Adipose tissue (tissue), 3 donors: ENCODE data around the gene PLXDC2. TPM values are rescaled to one million over a fixed set of nuclear protein-coding genes. Genes with fewer than 3 reads are reported as not detected.

ENCODE experiments used
- H3K27ac ChIP-seq: one replicate; pipeline ENCODE4 v1.5.1; 2013; ENCODE audit warnings: low read depth, low read length
- WGBS, 3 donors: extraction: QIAGEN DNeasy Blood & Tissue Kit; methylation state at CpG; one replicate each; pipeline ENCODE4 v1.1.7; 2013; 5-methylcytosine and 5-hydroxymethylcytosine counted together
- polyA plus RNA-seq, 3 donors: library from polyadenylated mRNA; stranded (reverse); fragments of 200-250 nt; gene quantifications; one replicate each; pipeline ENCODE4 v1.2.3, GENCODE V29; 2013
- donor health status: healthy with polysubstance abuse.
- donor health status: Bipolar disorder and iron deficiency.
- donor health status: healthy.

Gene PLXDC2
- polyA plus RNA-seq, 3 donors, result 1.5 to 10.6 (median 7.7) TPM

DNA sequence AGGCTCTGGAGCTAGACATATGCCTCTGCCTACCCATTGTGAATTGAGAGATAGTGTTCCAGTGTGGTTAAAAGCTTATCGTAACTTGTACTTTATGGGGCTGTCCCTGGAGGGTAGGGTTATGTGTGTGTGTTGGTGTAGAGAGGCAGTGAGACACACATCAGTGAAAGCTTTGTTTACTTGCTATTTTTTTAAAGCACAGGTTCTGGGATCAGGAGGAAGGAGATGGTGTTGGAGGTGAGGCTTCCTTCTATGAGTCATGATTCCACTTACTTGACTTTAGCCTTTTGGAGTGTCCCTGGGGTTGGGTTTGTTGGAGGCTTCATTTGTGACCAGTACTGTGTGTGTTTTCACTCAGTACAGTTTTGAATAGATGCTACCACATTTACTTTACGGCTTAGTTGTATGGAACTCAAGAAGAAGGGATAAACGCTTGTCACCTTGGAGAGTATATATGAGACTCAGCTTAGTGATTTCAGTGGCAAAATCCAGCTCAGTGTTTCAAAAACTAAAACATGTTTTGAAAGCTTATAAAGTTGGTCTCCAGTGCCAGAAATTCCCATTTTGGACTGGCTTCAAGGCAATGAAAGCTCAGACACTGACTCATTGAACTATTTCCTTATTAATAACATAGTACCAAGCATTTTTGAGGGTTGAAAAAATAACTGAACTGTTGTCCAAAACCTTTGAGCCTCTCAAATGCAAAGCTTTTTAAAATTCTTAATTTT is 106.2 kb downstream of the PLXDC2 start:
- H3K27ac ChIP-seq, result no peak overlapping the region
- WGBS, 3 donors, result 38 to 73% (median 63%) methylated on average over 3 of the region's 3 CpGs

GRCh38 chr10:19925064-19925463 is 108.8 kb downstream of the PLXDC2 start:
- H3K27ac ChIP-seq, result no peak overlapping the region
- 70 to 90% (median 79%) methylated on average over 4 of the region's 4 CpGs for WGBS, 3 donors

DNA sequence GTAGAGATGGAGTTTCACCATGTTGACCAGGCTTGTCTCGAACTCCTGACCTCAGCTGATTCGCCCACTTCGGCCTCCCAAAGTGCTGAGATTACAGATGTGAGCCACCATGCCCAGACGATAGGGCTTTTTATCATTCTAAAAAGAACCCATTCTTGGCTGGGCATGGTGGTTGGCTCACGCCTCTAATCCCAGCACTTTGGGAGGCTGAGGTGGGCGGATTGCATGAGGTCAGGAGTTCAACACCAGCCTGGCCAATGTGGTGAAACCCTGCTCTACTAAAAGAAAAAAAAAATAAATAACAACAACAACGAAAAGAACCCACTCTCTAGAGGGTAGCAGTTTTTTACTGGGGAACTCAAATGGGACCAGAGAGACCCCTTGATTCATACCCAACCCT is 112.7 kb downstream of the PLXDC2 start:
- H3K27ac ChIP-seq, result no peak overlapping the region
- WGBS, 3 donors, result 83 to 85% (median 83%) methylated on average over 7 of the region's 7 CpGs

DNA sequence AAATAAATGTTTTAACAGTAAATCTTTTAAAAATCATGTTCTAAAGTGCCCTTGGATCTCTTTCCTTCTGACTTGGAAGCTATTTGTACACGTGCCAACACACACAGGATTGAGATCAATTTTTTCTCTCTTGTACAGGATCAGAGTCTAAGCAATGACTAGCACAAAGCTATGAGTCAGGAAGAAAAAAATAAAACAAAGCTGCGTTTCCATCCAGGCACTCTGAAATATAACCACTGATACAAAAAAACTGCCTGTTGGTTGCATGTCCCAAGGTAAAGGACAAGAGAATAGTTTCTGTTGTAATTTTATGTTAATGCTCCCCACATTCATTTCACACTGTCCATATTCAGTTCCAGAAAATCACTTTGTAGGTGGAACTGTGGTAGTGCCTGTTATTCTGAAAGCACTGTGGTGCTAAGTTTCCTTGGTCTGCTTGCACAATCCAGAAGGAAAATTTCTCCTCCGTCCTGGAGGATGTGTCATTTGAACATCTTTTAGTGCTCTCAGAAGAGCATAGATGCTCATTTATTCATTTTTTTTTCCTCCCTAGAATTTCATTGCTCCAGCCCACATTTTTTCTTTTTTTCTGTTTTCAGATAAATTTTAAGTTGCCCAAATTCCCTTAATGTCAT is 113.4 kb downstream of the PLXDC2 start:
- no peak overlapping the region for H3K27ac ChIP-seq
- 24 to 30% (median 27%) methylated on average over 3 of the region's 3 CpGs for WGBS, 3 donors

DNA sequence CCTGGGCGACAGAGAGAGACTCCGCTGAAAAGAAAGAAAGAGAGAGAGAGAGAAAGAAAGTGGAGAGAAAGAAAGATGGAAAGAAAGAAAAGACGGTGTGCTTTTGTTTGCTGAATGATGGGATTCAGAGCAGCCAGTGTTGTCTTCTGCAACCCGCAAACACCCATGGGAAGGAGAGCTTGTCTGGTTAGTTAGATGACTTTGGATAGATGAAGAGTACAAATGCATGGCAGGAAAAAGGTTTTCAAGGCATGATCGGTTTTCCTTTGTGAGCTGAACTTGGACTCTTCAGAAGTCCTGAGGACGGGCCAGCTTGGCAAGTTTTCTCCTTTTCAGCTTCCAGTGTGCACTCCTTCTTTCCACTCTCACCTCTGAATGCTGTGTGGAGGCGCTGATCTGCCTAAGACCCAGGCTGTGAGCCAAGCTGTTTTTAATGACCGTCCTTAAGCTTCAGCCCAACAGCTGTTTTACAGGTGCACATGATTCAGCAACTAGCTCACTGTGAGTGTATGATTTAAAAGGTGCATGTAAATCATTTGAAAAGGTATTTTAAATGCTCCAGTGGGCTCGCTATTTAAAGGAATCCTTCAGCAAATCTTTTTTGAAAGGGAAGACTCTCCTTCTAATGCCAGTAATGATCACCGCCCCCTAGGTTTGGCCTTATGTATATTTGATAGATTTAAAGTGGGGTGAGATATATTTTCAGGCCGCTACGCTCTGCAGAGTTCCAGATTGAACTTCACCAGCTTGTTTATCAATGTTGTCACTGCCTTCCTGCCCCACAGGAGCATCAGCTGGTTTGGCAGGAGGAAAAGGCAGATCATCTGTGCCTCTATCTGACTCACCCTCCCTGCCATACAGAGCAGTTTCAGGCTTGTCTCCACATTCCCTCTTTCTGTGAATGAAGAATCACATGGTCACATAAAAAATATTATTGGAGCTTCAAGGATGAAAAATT is 115.0 kb downstream of the PLXDC2 start:
- WGBS, 3 donors, result 52 to 58% (median 53%) methylated on average over 12 of the region's 12 CpGs
- no peak overlapping the region for H3K27ac ChIP-seq

DNA sequence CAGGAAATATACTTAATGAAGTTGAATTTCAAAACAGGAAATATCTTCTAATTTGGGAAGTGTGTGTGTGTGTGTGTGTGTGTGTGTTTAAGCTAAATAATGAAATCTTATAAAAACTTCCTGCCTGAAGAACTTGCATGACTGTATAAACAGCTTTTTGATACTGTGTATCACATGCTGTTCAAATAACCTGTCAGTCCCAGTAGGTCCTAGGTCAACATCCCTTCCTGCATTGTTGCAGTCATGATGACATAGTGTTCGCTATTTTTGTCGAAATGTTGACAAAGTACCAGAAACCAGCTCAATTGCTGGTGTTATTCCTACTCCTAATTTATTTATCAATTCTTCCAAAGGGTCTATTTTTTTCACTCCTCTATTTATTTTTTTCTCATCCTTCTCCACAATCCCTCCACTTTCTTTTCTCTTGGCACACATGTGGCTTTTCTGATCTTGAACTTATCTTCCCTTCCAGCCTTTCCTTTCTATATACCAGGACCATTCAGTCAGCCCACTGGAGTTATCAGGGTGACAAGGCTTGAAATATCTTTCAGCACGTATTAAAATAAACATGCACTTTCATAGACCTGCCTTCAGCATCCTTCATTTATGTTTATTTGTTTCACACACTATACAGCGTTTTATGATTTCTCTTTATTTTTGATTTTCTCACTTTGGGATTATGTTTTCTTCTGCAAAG is 115.8 kb downstream of the PLXDC2 start:
- no peak overlapping the region for H3K27ac ChIP-seq
- 41 to 65% (median 58%) methylated on average over 4 of the region's 4 CpGs for WGBS, 3 donors

GRCh38 chr10:19932806-19933371 is 116.7 kb downstream of the PLXDC2 start:
- 80 to 87% (median 84%) methylated on average over 5 of the region's 5 CpGs for WGBS, 3 donors
- H3K27ac ChIP-seq, result no peak overlapping the region

DNA sequence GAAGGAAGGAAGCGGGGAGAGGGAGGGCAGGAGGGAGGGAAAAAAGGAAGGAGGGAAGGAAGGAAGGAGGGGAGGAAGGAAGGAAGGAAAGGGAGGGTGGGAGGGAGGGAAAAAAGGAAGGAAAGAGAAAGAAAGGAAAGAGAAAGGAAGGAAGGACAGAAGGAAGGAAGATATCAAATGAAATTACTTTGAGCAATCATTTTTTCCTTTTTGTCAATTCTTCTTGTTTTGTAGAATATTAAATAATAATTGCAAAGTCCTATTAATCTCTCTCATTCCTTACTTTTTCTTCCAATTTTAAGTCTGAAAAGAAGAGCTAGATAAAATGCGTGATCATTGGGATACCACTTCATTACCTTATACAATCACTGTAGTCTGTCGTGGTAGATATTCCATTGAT is 117.5 kb downstream of the PLXDC2 start:
- no peak overlapping the region for H3K27ac ChIP-seq
- 94 to 98% (median 97%) methylated on average over 3 of the region's 3 CpGs for WGBS, 3 donors

- 59 to 73% (median 67%) methylated on average over 3 of the region's 3 CpGs for WGBS, 3 donors
These were observed 118.9 kb downstream of the PLXDC2 start for GRCh38 chr10:19935176-19935575.

GRCh38 chr10:19936289-19936688 is 120.1 kb downstream of the PLXDC2 start:
- no peak overlapping the region for H3K27ac ChIP-seq
- 94 to 100% (median 96%) methylated on average over 2 of the region's 2 CpGs for WGBS, 3 donors

More at GRCh38 chr10:19935176-19935575, 118.9 kb downstream of the PLXDC2 start:
- no peak overlapping the region for H3K27ac ChIP-seq

DNA sequence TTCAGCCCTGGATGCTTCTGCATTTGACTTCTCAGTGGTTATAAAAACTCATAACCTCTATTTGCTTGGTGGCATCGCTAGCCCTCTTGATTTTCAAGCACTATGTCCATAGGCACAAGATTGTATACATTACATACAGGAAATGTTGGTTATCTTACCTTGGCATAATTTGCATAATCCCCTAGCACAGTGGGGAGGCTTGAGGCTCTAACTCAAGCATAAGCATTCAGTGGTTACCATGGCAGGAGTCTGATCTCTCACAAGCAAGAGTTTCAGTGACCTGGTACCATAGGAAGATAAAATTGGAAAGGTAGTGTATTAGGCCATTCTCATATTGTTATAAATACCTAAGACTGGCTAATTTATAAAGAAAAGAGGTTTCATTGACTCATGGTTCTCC is 121.8 kb downstream of the PLXDC2 start:
- no peak overlapping the region for H3K27ac ChIP-seq
- 97 to 100% (median 97%) methylated on average over 1 of the region's 1 CpG for WGBS, 3 donors

DNA sequence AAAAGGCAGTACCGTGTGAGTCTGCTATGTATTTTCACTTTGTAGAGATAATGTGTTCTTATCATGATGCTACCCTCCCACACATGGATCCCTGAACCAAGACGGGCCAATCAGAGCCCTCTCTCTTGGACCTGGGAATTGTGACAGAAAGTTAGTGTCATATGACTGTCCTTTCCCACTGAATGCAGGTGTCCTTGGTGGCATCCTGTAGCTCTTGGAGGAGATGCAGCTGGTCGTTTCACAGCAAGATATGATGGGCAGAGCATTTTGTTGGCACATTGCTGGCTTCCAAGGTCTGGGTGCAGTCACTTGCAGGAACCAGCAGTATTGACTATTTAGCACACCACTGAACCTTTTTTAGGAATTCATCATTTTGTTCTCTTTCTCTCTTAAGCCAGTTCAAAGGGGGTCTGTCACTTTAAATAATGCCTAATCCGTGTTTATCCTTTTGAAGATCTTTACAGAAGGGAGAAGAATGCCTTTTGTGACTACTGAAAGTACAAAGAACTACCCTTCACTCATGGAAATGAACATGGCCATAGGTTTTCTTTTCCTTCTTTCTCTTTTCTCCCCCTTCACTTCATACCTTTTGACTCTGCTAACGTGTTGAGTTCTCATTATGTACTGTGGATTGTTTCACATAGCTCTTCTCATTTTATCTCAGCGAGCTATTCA is 125.1 kb downstream of the PLXDC2 start:
- no peak overlapping the region for H3K27ac ChIP-seq
- 67 to 72% (median 71%) methylated on average over 6 of the region's 6 CpGs for WGBS, 3 donors

GRCh38 chr10:19944911-19945663 is 128.9 kb downstream of the PLXDC2 start:
- WGBS, 3 donors, result 64 to 73% (median 68%) methylated on average over 6 of the region's 6 CpGs
- H3K27ac ChIP-seq, result no peak overlapping the region

GRCh38 chr10:19946245-19946644 is 130.0 kb downstream of the PLXDC2 start:
- H3K27ac ChIP-seq, result no peak overlapping the region
- WGBS, 3 donors, result 58 to 80% (median 62%) methylated on average over 4 of the region's 4 CpGs

GRCh38 chr10:19946791-19947190 is 130.6 kb downstream of the PLXDC2 start:
- H3K27ac ChIP-seq, result no peak overlapping the region
- WGBS, 3 donors, result 82 to 85% (median 83%) methylated on average over 8 of the region's 8 CpGs

GRCh38 chr10:19947215-19947614 is 131.0 kb downstream of the PLXDC2 start:
- 32 to 47% (median 38%) methylated on average over 3 of the region's 3 CpGs for WGBS, 3 donors
- H3K27ac ChIP-seq, result no peak overlapping the region

GRCh38 chr10:19947656-19948055 is 131.4 kb downstream of the PLXDC2 start:
- H3K27ac ChIP-seq, result no peak overlapping the region
- 36 to 61% (median 40%) methylated on average over 2 of the region's 2 CpGs for WGBS, 3 donors
